DOHH2 (cell line): ENCODE measurements around the gene NUCB1.

Source experiments
- CTCF ChIP-seq: fragments of 200-600 bp; sonication (generic); IDR thresholded peaks from one replicate; pipeline ENCODE4 v1.5.1; 2014; ENCODE audit warnings: antibody characterized with exemption, mild to moderate bottlenecking, low read depth, low read length; ENCODE audit not compliant: poor library complexity, severe bottlenecking
- EZH2phosphoT487 ChIP-seq: fragments of 200-600 bp; sonication (generic); IDR thresholded peaks from 2 replicates; pipeline ENCODE4 v1.6.1; 2017; ENCODE audit warnings: borderline replicate concordance, mild to moderate bottlenecking, antibody characterized with exemption, low read length, moderate library complexity, mixed read lengths

DNA sequence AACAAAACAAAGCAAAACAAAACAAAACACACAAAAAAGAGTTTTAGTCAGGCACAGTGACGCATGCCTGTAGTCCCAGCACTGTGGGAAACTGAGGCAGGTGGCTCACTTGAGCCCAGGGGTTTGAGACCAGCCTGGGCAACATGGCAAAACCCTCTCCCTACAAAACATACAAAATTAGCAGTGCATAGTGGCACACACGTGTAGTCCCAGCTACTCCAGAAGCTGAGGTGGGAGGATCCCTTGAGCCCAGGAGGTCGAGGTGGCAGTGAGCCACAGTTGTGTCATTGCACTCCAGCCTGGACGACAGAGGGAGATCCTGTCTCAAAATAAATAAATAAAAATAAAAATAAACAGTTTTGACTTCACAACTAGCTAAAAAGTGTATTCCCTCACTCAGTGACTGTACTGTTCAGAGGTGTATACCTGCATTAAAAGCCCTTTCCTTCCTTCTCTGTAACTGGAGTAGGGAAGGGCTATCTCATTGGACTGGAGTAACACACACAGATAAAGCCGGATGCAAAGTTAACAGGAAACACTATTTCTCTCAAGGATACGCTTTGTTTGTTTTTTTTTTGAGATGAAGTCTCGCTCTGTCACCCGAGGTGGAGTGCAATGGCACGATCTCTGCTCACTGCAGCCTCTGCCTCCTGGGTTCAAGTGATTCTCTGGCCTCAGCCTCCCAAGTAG is 50.9 kb downstream of the NUCB1 start:
- TF ChIP-seq CTCF: no peak
- TF ChIP-seq EZH2phosphoT487: no peak
